IPS-18c (cell line): ENCODE results near the gene SMAD3.

Experiments
- H3K4me3 ChIP-seq: 2 replicates; pipeline ENCODE4 v1.7.0; 2013; ENCODE audit warnings: low read depth, mild to moderate bottlenecking, low read length, moderate library complexity; ENCODE audit not compliant: insufficient read depth
- H3K9me3 ChIP-seq: one replicate; pipeline ENCODE4 v1.6.1; 2013; ENCODE audit warnings: mild to moderate bottlenecking, low read length, moderate library complexity; ENCODE audit not compliant: control insufficient read depth, insufficient read depth

The SMAD3 gene

DNA sequence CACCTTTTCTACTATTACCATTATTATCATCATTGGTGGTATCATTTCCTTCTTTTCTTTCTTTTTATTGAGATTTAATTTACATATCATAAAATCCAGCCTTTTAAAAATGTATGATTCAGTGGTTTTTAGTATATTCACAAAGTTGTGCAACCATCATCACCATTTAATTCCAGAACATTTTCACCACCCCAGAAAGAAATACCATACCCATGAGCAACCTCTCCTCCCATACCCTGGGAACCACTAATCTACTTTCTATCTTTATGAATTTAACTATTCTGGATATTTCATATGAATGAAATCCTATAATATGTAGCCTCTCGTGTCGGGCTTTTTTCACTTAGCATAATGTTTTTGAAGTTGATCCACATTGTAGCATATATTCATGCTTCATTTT lies 159.9 kb downstream of the SMAD3 start:
- peaks cover 2% of the 10 kb centered on the region for H3K9me3 ChIP-seq
- H3K4me3 ChIP-seq, result no peak overlapping the region

DNA sequence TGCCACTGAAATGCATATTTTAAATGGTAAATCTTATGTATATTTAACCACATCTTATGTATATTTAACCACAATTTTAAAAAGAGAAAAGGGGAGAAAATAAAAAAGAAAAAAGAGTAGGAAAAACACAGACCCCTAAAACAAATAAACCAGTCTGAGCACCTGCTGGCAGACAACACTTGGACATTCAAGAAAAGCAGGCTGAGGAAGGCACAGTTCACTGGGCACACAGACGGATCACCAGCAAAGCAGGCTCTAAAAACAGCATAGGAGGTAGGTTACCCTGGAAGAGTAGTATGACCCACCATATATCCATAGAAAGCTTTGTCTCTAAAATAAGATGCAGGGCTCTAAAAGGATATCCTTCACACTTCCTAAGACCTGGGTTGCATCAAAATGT lies 162.0 kb downstream of the SMAD3 start:
- Histone ChIP-seq H3K4me3 (no peak overlapping the region), H3K9me3 (peaks cover 2% of the 10 kb centered on the region)

- Histone ChIP-seq H3K4me3 (no peak overlapping the region), H3K9me3 (peaks cover 2% of the 10 kb centered on the region)
Observed at GRCh38 chr15:67227846-67228245, 162.4 kb downstream of the SMAD3 start.

DNA sequence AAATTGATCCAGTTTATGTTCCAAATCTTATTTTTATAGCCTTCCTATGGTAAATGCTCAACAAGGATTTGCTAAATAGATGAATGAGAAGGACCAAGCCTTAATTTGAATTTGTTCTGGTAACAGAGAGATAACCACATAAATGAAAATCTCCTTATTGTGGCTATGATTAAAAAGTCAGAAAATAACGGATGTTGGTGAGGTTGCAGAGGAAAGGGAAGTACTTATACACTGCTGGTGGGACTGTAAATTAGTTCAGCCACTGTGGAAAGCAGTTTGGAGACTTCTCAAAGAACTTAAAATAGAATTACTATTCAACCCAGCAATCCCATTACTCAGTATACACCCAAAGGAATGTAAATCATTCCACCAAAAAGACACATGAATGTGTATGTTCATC lies 162.9 kb downstream of the SMAD3 start:
- Histone ChIP-seq H3K4me3 (no peak overlapping the region), H3K9me3 (peaks cover 2% of the 10 kb centered on the region)

DNA sequence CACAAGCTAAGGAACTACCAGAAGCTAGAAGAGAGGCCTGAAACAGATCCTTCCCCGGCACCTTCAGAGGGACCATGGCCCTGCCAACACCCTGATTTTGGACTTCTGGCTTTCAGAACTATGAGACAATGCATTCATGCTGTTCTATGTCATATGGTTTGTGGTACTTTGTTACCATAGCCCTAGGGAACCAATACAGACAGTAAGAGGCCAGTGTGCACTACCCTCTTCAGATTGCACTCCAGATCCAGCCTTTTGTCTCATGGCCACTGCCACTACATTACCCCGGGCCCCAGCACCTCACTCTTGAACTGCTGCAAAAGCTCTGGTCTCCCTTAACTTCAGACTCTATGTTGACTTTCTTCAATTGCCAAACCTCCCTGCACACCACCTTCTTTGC lies 165.1 kb downstream of the SMAD3 start:
- H3K9me3 ChIP-seq, result peaks cover 2% of the 10 kb centered on the region
- no peak overlapping the region for H3K4me3 ChIP-seq

- Histone ChIP-seq H3K4me3 (no peak overlapping the region), H3K9me3 (no peaks in the 10 kb centered on the region)
Observed at GRCh38 chr15:67232591-67232990, 167.2 kb downstream of the SMAD3 start.

GRCh38 chr15:67240235-67241131 lies 175.1 kb downstream of the SMAD3 start:
- Histone ChIP-seq H3K4me3 (no peak overlapping the region), H3K9me3 (no peaks in the 10 kb centered on the region)

DNA sequence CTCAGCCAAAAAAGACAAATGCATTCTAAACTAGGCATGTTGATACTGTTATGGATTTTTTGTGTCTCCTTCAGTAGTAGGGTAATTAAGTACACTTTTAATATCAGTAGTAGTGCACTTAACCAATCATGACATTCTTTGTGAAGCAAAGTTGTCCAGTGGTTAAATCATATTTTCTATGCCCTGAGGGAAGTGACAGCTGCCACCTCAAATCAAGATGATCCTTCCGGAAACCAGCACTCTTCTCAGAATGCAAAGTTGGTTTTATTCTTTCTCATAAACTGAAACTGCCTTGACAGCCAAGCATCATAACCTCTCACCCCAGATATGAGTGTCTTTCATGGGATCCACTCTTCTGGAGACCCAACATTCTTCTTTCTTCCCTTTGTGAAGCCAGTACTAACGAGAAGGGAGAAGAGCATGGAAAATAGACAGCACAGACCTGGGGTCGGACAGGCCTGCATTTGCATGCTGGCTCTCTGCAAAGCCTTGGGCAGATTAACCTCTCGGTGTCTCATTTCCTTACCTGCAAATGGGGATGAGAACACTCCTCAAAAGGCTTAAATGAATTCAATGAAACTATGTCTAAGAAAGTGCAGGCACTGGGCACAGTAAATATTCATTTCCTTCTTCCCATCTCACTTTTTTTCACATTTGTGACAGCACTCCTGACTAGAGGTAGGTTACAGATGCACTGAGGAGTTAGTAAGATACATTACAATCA lies 175.9 kb downstream of the SMAD3 start:
- H3K9me3 ChIP-seq, result no peaks in the 10 kb centered on the region
- H3K4me3 ChIP-seq, result no peak overlapping the region

DNA sequence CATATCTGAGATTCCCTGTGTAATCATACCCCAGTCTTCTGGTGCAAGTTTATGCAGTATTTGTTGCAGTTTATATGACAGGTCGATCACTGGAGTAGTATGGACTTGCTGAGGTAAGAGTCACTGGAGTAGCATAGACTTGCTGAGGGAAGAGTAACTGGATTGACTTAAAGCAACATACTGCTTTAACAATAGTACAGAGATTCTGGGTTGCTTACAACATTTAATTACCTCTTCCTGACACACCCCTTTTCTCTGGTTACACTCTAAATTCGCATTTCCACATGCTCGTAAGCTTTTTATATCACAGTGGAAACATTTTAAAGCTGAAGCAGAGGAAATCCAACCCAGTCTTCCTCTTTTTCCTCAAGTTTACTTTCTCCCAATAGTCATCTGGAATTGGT lies 177.3 kb downstream of the SMAD3 start:
- H3K4me3 ChIP-seq, result no peak overlapping the region

More for the DNA sequence above, 177.3 kb downstream of the SMAD3 start:
- peaks cover 2% of the 10 kb centered on the region for H3K9me3 ChIP-seq
